Fibroblast of mammary gland (primary cell): ENCODE results near the gene ZNF136.

Source experiments
- DNase-seq: peaks from one replicate; pipeline ENCODE4 v3.0.0-alpha.2; 2010; ENCODE audit warnings: low read depth
- H3K4me3 ChIP-seq: 2 replicates; pipeline ENCODE4 v1.5.1; 2011; ENCODE audit warnings: low read depth, mild to moderate bottlenecking, low read length, moderate library complexity; ENCODE audit not compliant: control insufficient read depth
- CTCF ChIP-seq: conservative IDR thresholded peaks from 2 replicates; pipeline ENCODE4 v1.5.1; 2011; ENCODE audit warnings: low read depth, low read length, inconsistent platforms; ENCODE audit not compliant: control insufficient read depth, insufficient read depth

ZNF136 gene

GRCh38 chr19:12162882-12163806 is at the start of gene ZNF136:
Gene ZNF136 (plus strand): TSS chr19:12163096. CDS start chr19:12163204, 108 bp downstream.
- no peak for TF ChIP-seq CTCF
- DNase-seq: peak; percentile 95
- H3K4me3 ChIP-seq: peak within 1 kb of the TSS; percentile 87

- no peak overlapping the region for H3K4me3 ChIP-seq
- DNase-seq: no peak
- TF ChIP-seq CTCF: no peak
Observed at GRCh38 chr19:12113121-12113520, 49.8 kb upstream of the ZNF136 start.

- no peak overlapping the region for H3K4me3 ChIP-seq
- no peak for TF ChIP-seq CTCF
- DNase-seq: no peak
Observed at GRCh38 chr19:12117201-12117970, 45.5 kb upstream of the ZNF136 start.

GRCh38 chr19:12126707-12127106 is 36.2 kb upstream of the ZNF136 start:
- peak; percentile 47 for TF ChIP-seq CTCF
- no peak overlapping the region for H3K4me3 ChIP-seq
- peak; percentile 11 for DNase-seq

GRCh38 chr19:12133069-12133468 is 29.8 kb upstream of the ZNF136 start:
- H3K4me3 ChIP-seq: no peak overlapping the region
- no peak for TF ChIP-seq CTCF
- DNase-seq: peak; percentile 24

GRCh38 chr19:12137221-12137940 is 25.5 kb upstream of the ZNF136 start:
- DNase-seq: peak; percentile 16
- peak; percentile 12 for TF ChIP-seq CTCF
- H3K4me3 ChIP-seq: no peak overlapping the region
